HG02759 (cell line): Measurements from ENCODE around the gene RMC1.

Experiments used
- ATAC-seq: cut with Tn5 transposase; IDR thresholded peaks from one replicate; pipeline ENCODE4 v1.9.1; 2021; ENCODE audit warnings: mild to moderate bottlenecking, moderate library complexity; ENCODE audit not compliant: unreplicated experiment

Gene RMC1

DNA sequence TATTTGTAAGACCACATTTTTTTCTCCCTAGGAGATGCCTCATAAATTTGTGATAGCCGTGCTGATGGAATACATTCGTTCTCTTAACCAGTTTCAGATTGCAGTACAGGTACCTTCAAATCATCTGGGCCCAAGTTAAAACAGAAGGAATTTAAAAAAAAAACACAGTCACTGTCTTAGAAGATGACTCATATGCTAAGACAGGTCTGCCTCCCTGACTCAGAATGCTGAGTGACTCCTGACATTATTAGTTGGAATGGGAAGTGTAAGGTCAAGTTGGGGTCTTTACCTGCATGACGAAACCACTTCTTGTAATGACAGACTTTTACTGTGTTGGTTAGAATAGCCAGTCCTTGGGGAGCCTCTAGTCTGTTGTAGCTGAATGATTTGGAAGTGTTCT, 26.3 kb downstream of the RMC1 start:
- ATAC-seq: no peak

DNA sequence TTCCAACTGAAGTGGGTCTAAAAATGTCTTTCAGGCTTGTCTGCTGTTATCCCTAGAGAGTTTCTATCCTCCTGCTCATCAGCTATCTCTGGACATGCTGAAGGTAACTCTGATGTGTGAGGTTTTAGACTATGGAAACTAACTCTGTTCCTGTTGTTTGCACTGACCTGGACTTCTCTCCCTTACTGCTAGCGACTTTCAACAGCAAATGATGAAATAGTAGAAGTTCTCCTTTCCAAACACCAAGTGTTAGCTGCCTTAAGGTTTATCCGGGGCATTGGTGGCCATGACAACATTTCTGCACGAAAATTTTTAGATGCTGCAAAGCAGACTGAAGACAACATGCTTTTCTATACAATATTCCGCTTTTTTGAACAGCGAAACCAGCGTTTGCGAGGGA, 26.9 kb downstream of the RMC1 start:
- ATAC-seq: no peak

DNA sequence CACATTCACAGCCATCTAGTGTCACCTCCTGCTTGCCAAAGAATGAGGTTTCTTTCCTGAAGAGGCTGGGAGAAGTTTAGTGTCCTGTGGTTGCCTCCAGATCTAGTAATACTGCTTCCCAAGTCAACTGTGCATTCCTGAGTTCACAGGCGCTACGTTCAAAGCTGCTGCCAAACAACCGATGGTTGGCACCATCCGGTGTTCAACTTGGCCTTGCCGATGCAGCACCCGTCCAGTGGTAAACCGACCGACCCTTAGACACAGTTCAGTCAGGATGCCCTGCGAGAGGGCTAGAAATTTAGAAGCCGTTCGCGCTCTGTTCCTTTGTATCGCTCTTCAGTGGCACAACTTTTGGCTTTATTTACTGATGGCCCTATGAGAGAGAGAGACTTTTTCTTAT, 28.6 kb downstream of the RMC1 start:
- no peak for ATAC-seq

DNA sequence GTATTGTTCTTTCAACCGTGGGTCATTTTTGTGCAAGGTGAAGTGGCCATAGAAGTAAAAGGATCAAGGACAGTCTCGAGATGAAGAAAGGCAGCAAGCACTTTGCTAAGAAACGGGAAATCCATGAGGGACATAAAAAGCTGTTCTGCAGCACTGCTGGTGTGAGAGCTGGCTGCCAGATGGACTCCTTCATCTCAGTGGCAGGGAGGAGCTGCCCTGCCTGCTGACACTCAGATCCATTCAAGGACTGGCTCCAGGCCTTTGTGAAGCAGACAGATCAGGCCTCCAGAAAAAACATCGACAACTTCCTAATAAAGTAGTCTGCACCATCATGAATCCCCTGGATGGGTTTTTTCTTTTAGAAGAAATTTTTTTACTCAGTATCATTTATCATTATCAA, 29.5 kb downstream of the RMC1 start:
- no peak for ATAC-seq

DNA sequence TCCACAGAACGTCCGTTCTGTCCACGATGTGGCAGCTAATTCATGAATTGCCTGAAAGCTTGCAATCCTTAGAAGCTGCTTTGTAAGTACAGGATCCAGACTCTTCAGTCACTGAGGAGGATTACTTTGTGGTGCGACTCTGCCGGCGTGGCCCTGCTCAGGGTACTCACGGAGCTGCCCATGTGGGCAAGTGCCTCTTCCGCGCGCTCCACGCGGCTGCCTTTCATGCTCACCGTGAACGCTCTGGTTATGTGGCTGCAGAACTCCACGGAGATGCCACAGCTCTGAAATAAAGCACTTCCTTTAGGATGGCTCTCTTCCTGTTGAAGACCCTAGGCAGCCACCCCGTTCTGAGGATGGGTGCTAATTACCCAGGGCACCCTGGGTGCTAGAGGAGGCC, 31.0 kb downstream of the RMC1 start:
- ATAC-seq: no peak

DNA sequence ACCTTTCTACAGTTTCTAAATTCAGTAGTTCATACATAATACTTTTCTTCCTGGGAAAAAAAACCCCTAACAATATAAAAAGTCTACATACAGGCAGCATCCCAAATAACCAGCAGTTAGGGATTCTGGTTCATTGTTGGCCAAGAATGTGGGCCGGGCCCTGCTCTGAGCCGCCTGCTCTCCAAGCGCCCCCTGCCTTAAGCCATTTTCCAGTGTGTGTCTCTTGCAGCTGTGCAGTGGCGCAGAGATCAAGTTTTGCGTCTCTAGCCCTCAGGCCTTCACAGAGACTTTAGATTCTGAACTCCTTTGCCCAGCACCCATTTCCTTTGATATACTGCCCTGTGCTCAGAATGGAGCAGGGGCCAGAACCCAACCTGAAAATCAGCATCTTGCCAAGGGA, 32.9 kb downstream of the RMC1 start:
- no peak for ATAC-seq

DNA sequence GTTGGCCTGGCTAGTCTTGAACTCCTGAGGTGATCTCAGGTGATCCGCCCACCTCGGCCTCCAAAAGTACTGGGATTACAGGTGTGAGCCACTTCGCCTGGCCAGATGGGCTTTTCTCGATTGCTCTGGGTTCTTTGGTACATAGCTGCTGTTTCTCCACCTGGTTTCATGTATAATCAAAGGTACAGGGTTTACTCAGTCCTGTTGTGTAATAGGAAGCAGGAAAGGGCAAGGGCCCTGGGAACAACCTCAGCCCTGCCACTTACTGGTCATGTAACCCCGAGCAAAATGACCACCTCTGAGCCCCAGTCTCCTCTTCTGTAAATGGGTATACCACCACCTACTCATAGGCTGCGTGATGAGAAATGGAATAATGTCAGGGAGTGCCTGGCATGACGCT, 34.0 kb downstream of the RMC1 start:
- ATAC-seq: no peak

DNA sequence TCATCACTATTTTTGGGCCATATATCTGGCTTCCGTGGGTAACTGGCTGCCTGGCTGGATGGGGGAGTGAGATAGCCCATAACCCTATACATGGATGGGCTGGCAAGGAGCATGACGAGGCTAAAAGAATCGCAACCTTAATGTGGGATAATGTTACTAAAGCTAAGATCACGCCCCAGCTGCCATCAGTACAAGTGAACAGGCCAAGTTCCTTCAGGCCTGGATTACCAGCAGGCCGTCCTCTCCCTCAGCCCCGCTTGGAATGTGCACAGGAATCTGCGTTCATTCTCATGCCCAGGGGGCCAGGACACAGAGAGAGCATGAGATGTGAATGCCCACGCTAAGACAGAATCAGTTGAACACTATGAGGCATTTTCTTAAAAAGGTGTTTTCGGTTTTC, 34.7 kb downstream of the RMC1 start:
- no peak for ATAC-seq

DNA sequence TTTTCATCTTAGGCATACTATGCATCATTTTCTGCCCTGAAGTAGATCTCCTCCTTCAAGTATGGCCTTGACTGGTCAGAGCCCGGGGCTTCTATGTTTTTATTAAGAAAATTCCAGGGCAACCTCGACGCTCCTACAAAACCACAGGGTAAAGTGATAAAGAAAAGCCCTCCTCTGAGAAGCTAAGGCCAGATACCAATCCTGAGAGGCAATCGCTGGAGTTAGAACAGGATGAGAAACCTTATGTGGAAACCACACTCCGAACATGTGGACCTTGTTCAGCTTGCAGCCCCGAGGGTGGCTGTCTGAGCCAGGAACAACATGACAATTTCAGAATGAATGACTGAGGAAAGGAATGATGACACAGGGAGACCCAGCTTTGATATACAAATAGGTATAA, 35.6 kb downstream of the RMC1 start:
- no peak for ATAC-seq

DNA sequence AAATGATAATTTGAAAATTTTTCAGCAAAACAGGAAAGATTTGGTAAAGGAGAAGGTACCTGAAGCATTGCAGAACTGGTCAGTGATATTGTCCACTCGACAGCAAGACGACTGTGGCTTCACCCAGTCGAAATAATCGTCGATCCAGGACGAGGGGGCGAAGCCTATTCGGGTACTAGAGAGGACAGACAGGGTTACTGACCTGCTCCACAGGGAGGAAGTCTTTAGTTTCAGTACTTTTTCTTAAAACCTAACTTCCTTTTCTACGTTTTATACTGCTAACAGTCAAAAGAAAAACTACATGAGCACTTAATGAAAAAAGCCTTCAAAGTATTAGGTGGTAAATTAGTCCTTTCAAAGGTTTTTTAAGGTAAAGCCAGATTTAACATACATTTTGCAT, 36.0 kb downstream of the RMC1 start:
- no peak for ATAC-seq

DNA sequence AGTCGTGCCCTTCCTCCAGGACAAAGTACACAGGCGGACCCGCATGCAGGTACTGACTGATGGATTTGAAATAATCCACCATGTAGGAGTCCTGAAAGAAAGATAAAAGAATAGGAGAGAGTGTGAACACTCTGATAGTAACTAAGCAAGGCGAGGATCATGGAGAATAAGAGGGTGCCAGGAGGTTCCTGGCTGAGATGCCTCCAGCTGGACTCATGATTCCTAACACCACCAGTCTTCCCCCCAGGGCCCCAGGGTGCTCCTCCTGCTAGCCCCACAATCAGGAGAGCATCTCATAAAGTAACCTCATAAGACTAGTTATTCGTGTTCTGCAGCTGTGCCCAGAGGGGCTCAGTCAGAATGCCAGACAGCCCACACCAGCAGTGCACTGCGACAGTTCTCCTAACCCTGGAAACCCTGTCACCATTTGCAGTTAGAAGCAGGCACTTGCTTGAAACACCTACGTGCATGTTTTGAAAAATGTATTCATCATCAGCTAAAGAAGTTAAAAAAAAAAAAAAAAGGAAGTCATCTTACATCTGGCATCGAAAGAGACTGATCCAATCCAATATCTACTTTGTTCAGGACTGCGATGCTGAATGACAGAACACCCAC, 36.7 kb downstream of the RMC1 start:
- ATAC-seq: no peak

DNA sequence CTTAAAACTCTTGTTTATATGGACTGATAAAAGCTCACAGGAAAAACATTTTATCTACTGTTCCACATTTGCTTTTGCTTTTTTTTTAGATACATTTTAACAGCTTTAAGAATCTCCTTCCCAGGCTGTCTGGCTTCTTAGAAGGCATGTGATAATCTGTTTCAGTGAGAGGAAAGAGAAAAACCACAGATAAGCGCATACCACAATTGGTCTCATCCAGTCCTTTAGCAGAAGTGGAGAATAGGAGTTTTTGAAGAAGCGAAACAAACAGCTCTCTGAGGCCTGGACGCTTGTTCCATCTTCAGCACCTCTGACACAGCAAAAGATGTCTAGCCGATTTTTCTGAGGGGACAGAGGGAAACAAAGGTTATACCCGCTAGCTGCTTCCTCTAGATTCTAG, 37.6 kb downstream of the RMC1 start:
- peak; percentile 75 for ATAC-seq

DNA sequence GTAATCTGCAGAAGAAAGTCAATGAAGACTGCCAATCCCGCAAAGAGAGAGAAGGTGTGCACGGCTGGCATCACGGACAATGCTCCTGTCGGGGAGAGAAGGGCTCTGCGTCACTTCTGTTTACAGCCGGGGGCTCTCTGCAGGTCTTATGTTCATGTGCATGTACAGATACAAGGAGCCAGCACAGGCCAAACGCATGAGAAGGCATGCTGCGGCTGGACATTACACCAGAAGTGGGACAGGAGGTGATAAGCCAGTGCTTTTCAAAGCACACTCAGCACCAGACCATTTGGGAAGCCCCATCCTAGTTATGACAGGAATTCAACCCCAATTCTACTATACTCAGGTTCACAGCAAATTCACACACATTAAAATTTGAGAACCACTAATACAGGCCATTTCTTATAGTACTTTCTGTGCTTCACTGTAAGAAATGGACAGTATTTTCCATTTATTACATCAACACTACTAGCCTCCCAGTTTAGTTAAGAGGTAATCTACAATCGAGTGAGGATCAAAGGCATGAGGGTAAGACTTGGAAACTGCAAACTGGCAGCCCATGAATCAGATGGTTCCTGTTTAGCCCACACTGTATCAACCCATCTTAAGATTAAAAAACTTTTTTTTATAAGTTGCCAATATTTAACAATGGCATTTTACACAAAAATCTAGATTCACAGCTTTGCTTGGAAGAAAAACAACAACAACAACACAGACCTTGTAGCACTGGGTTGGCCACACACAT, 38.2 kb downstream of the RMC1 start:
- ATAC-seq: no peak

DNA sequence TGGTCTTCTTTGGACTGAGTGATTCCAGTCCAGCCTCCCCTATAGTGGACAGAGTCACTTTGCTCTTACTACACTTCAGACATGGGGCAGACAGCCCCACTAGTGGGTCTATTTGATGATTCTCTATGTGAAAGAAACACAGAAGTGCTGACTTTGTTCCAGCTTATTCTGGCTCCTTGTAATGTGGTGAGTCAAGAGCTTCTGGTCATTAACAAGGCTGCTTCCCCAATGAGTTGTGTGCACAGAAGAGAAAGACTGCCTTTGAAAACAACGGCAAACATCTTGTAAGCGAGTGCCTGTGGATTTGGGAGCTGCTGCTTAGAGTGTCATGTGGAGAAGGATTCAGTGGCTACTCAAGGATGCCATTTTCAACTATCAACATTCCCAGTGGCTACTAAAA, 39.1 kb downstream of the RMC1 start:
- ATAC-seq: no peak

DNA sequence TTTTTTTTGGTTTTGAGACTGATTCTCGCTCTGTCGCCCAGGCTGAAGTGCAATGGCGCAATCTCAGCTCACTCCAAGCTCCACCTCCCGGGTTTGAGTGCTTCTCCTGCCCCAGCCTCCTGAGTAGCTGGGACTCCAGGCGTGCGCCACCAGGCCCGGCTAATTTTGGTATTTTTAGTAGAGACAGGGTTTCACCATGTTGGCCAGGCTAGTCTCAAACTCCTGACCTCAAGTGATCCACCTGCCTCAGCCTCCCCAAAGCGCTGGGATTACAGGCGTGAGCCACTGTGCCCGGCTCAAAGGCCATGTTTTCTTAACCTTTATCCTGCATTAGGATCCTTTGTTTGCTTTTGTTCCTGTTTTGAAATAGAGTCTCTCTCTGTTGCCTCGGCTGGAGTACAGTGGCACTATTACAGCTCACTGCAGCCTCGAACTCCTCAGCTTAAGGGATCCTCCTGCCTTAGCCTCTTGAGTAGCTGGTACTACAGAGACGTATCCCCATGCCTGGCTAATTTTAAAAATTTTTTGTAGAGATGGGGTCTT, 42.0 kb downstream of the RMC1 start:
- ATAC-seq: no peak

DNA sequence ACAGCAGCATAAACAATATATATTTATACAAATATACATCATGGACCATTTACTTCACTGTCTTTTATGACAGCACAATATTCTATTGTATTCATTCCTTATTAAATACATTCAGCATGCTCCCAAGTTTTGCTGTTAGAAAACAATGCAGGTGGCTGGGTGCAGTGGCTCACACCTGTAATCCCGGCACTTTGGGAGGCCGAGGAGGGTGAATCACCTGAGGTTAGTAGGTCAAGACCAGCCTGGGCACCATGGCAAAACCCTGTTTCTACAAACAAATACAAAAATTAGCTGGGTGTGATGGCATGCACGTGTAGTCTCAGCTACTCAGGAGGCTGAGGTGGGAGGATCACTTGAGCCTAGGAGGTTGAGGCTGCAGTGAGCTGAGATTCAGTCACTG, 44.0 kb downstream of the RMC1 start:
- no peak for ATAC-seq

DNA sequence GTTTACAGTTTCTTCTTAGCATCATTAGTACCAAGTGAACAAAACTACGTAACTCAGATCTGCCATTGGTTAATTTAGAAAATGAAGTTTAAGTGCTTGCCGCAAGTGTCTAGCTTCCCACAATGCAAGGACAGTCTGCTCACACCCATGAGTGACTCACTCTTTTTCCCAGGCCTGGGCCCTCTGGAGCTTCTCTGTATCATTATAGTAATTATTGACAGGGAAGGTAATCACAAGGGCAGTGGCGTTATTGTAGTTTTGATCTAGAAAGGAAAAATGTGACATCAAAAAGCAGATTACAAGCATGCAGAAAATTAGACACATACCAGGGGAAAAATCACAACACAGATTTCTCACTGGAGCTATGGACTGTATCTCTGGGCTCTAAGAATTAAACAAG, 44.5 kb downstream of the RMC1 start:
- ATAC-seq: no peak

DNA sequence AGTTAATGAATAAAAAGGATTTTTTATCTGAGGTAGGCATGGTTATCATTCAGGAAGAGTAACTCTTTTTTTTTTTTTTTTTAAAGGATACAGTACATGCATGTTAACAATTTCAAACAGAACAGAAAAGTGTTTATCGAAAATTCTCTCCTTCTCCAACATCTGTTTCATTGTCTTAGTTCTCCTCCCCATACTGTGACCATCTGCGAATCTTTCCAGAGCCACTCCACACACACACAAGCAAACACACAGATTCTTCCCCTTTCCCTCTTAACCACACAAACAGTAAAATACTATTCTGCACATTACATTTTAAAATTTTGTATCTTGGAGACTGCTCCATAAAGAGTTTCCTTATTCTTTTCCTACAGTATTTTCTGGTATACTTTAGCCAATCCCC, 45.0 kb downstream of the RMC1 start:
- no peak for ATAC-seq

DNA sequence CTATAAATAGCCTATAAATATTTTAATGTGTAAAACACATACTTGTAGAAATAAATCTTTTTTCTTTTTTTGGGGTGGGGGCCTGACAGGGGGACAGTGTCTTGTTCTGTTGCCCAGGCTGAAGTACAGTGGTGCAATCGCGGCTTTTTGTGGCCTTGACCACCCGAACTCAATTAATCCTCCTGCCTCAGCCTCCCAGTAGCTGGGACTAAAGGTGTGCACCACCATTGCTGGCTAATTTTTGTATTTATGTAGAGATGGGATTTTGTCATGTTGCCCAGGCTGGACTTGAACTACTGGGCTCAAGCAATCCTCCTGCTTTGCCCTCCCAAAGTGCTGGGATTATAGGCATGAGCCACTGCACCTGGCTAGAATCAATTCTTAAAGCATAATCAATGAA, 45.4 kb downstream of the RMC1 start:
- no peak for ATAC-seq

DNA sequence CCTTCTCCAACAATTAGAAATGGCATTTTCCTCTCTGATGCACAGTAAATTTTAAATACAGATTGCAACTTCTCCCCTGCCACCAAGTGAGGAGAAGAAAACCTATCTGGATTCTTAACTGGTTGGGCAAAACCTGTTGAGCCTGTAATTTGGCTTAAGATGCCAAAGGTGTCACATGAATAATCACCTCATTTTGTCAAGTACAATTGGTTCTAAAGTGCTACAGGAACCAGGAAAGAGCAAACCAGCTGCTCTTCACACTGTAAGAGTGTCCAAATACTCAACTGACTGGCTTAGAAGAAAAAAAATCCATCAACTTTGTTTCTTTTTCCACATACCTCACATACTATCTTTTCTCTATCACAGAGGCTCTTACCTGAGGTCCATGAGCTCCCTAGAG, 47.6 kb downstream of the RMC1 start:
- no peak for ATAC-seq

DNA sequence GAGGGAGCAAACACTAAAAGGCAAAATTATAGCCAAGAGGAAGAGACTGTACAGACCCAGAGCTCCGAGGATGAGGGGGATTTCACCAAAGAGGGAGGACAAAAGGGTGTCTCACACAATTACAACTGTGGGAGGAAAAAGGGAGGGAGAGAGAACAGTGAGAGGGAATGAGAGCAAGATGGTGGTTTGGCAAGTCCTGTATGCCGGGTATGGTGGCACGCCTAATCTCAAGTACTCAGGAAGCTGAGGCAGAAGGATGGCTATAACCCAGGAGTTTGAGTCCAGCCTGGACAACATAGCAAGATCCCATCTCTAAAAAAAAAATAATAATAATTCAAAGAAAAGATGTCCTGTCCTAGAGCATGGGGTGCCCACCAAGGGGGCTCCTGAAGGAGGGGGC, 48.7 kb downstream of the RMC1 start:
- ATAC-seq: no peak

DNA sequence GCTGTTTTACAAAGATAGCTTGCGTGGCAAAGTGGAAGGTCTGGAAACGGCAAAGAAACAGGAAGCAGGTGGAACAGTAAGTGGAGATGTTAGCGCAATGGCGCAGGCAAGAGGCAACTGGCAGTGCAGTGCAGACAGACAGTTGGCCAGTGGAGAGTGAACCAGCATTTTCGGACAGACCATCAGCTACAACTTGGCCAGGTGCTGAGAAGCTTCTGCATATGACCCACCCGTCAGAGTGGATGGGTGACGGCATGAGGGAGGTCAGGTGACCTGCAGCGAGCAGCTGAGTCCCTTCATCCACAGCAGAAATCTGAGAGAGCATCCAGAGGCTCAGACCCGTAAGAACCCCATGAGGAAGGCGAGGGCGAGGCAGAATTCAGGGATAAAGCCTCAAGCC, 49.2 kb downstream of the RMC1 start:
- no peak for ATAC-seq

DNA sequence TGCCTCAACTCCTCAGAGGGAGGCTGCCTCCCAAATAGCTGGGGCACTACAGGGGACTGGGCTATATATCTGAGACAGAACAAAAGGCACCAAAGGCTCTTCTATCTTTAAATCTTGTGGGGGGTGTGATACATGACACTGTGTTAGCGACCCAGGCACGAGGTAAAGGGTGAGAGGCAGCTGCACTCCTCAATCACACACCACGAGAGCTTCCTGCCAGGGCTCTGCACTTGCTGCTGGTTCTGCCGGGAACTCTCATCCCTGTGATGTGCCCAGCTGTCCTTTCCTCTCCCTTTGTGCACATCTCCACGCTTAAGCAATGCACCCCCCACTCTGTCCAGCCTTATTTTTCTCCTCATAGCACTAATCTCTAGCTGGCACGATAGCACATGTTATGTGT, 50.6 kb downstream of the RMC1 start:
- no peak for ATAC-seq
